GM19351 (cell line): Measurements from ENCODE around the gene FBXL7.

Experiments
- ATAC-seq: cut with Tn5 transposase; IDR thresholded peaks from one replicate; pipeline ENCODE4 v1.9.1; 2021; ENCODE audit warnings: mild to moderate bottlenecking, moderate library complexity; ENCODE audit not compliant: unreplicated experiment

FBXL7 gene

GRCh38 chr5:15752663-15753285 lies 252.8 kb downstream of the FBXL7 start:
- no peak for ATAC-seq

- no peak for ATAC-seq
These were observed 253.8 kb downstream of the FBXL7 start for GRCh38 chr5:15753752-15754151.

GRCh38 chr5:15757103-15757502 lies 257.1 kb downstream of the FBXL7 start:
- ATAC-seq, result no peak

- no peak for ATAC-seq
These were observed 257.6 kb downstream of the FBXL7 start for GRCh38 chr5:15757619-15758018.

GRCh38 chr5:15762668-15763067 lies 262.7 kb downstream of the FBXL7 start:
- no peak for ATAC-seq

- no peak for ATAC-seq
These were observed 263.8 kb downstream of the FBXL7 start for GRCh38 chr5:15763754-15764153.

GRCh38 chr5:15768936-15769335 lies 269.0 kb downstream of the FBXL7 start:
- ATAC-seq, result no peak

- ATAC-seq, result no peak
These were observed 272.2 kb downstream of the FBXL7 start for GRCh38 chr5:15772131-15772530.

GRCh38 chr5:15774632-15775031 lies 274.7 kb downstream of the FBXL7 start:
- ATAC-seq, result no peak

- no peak for ATAC-seq
These were observed 276.4 kb downstream of the FBXL7 start for GRCh38 chr5:15776346-15776745.

- ATAC-seq, result no peak
These were observed 283.8 kb downstream of the FBXL7 start for GRCh38 chr5:15783734-15784133.

- ATAC-seq, result no peak
These were observed 285.6 kb downstream of the FBXL7 start for GRCh38 chr5:15785531-15785981.

- ATAC-seq, result no peak
These were observed 286.3 kb downstream of the FBXL7 start for GRCh38 chr5:15786326-15786725.

GRCh38 chr5:15786884-15787283 lies 286.9 kb downstream of the FBXL7 start:
- no peak for ATAC-seq

GRCh38 chr5:15787681-15788080 lies 287.7 kb downstream of the FBXL7 start:
- ATAC-seq, result no peak

- ATAC-seq, result no peak
These were observed 289.7 kb downstream of the FBXL7 start for GRCh38 chr5:15789642-15790041.

GRCh38 chr5:15790446-15791018 lies 290.6 kb downstream of the FBXL7 start:
- no peak for ATAC-seq

- no peak for ATAC-seq
These were observed 291.3 kb downstream of the FBXL7 start for GRCh38 chr5:15791274-15791673.

- no peak for ATAC-seq
These were observed 291.9 kb downstream of the FBXL7 start for GRCh38 chr5:15791859-15792258.

- ATAC-seq, result no peak
These were observed 294.3 kb downstream of the FBXL7 start for GRCh38 chr5:15794052-15794985.

- no peak for ATAC-seq
These were observed 296.1 kb downstream of the FBXL7 start for GRCh38 chr5:15796096-15796495.

GRCh38 chr5:15796557-15796956 lies 296.6 kb downstream of the FBXL7 start:
- ATAC-seq, result no peak
